SK-N-SH (cell line): ENCODE results near the gene FAM114A1. TPM values are rescaled to one million over a fixed set of nuclear protein-coding genes. Genes with fewer than 3 reads are reported as not detected.

ENCODE experiments used
- CTCF ChIA-PET: fragments of 300-600, 350-600 bp; formaldehyde crosslinking; extraction: SDS; loops from one replicate; lab custom pipeline; 2021; lab: Yijun Ruan, JAX
- POLR2A ChIA-PET: fragments of 350-600 bp; sonication (Branson Sonifier 250); formaldehyde crosslinking; extraction: SDS; loops from one replicate; lab custom pipeline; 2020; ENCODE audit warnings: antibody characterized with exemption, inconsistent platforms; lab: Yijun Ruan, JAX
- DNase-seq: peaks from one replicate; pipeline ENCODE4 v3.0.0; 2012
- H2AFZ ChIP-seq: fragments of 200-600 bp; sonication (generic); 2 replicates; pipeline ENCODE4 v1.8.1; 2016; ENCODE audit warnings: antibody characterized with exemption, mild to moderate bottlenecking, low read depth
- H3F3A ChIP-seq: fragments of 200-600 bp; sonication (generic); replicated peaks from 2 replicates; pipeline ENCODE3; 2016; ENCODE audit warnings: antibody characterized with exemption, mild to moderate bottlenecking; ENCODE audit not compliant: insufficient read depth
- H3K27ac ChIP-seq, 2 experiments: fragments of 200-500 bp in 1 of 2; fragments of 200-600 bp in 1 of 2; sonication (Bioruptor generic) in 1 of 2; sonication (generic), shearing (Covaris generic) in 1 of 2; 2 replicates each; pipeline versions ENCODE4 v1.5.1 to v1.6.1; 2014 to 2016; ENCODE audit warnings: low read depth in 2 of 2, inconsistent platforms in 1 of 2, low read length in 1 of 2, mild to moderate bottlenecking in 1 of 2, mixed read lengths in 1 of 2
- H3K27me3 ChIP-seq: fragments of 200-600 bp; sonication (generic), shearing (Covaris generic); 2 replicates; pipeline ENCODE4 v1.6.1; 2016; ENCODE audit warnings: mixed run types; ENCODE audit not compliant: insufficient read depth
- H3K36me3 ChIP-seq, 2 experiments: fragments of 200-500 bp in 1 of 2; fragments of 200-600 bp in 1 of 2; sonication (Bioruptor generic) in 1 of 2; sonication (generic) in 1 of 2; replicated peaks in 1 of 2; 2 replicates each; pipeline versions ENCODE3 to v1.5.1; 2014 to 2016; ENCODE audit warnings: low read length in 1 of 2, mild to moderate bottlenecking in 1 of 2; ENCODE audit not compliant: insufficient read depth in 2 of 2, control insufficient read depth in 1 of 2
- H3K4me1 ChIP-seq, 2 experiments: fragments of 200-500 bp in 1 of 2; fragments of 200-600 bp in 1 of 2; sonication (Bioruptor generic) in 1 of 2; sonication (generic), shearing (Covaris generic) in 1 of 2; 2 replicates each; pipeline versions ENCODE4 v1.5.1 to v1.6.1; 2014 to 2016; ENCODE audit warnings: low read depth in 1 of 2, low read length in 1 of 2, mixed run types in 1 of 2; ENCODE audit not compliant: insufficient read depth in 2 of 2, control insufficient read depth in 1 of 2
- H3K4me2 ChIP-seq: fragments of 200-600 bp; sonication (generic), shearing (Covaris generic); 2 replicates; pipeline ENCODE4 v1.6.1; 2017; ENCODE audit warnings: mixed run types
- H3K4me3 ChIP-seq, 2 experiments: fragments of 200-500 bp in 1 of 2; fragments of 200-600 bp in 1 of 2; sonication (Bioruptor generic) in 1 of 2; sonication (generic), shearing (Covaris generic) in 1 of 2; 2 replicates each; pipeline versions ENCODE4 v1.5.1 to v1.8.1; 2014 to 2016; ENCODE audit warnings: low read depth in 2 of 2, inconsistent platforms in 1 of 2, low read length in 1 of 2, mild to moderate bottlenecking in 1 of 2, mixed read lengths in 1 of 2, moderate library complexity in 1 of 2
- H3K79me2 ChIP-seq: fragments of 200-600 bp; sonication (generic); 2 replicates; pipeline ENCODE4 v1.8.1; 2017; ENCODE audit warnings: mild to moderate bottlenecking; ENCODE audit not compliant: insufficient read depth
- H3K9ac ChIP-seq: fragments of 200-600 bp; sonication (generic); 2 replicates; pipeline ENCODE4 v1.6.1; 2017; ENCODE audit warnings: mixed run types
- H3K9me2 ChIP-seq: fragments of 200-600 bp; sonication (generic); 2 replicates; pipeline ENCODE4 v1.6.1; 2017; ENCODE audit warnings: mixed run types
- H3K9me3 ChIP-seq: fragments of 200-600 bp; sonication (generic); 2 replicates; pipeline ENCODE4 v1.6.1; 2017; ENCODE audit warnings: mixed run types, mild to moderate bottlenecking, moderate library complexity
- H4K20me1 ChIP-seq: fragments of 200-600 bp; sonication (generic); 2 replicates; pipeline ENCODE4 v1.6.1; 2017; ENCODE audit warnings: mild to moderate bottlenecking, mixed run types; ENCODE audit not compliant: insufficient read depth
- CHD2 ChIP-seq: fragments of 150-350 bp; IDR thresholded peaks from 2 replicates; pipeline ENCODE4 v1.6.1; 2018; ENCODE audit warnings: low read length; ENCODE audit not compliant: partially characterized antibody
- ELF1 ChIP-seq: IDR thresholded peaks from 2 replicates; pipeline ENCODE4 v1.4.0; 2012
- EZH2phosphoT487 ChIP-seq: fragments of 200-600 bp; sonication (generic); IDR thresholded peaks from 2 replicates; pipeline ENCODE4 v1.6.1; 2017; ENCODE audit warnings: low read depth, mixed run types, mild to moderate bottlenecking, antibody characterized with exemption, moderate library complexity, borderline replicate concordance
- FOSL2 ChIP-seq: IDR thresholded peaks from 2 replicates; pipeline ENCODE4 v1.4.0; 2012; ENCODE audit warnings: low read depth, mild to moderate bottlenecking, moderate library complexity, borderline replicate concordance
- FOXJ3 ChIP-seq: sonication (generic); formaldehyde crosslinking; IDR thresholded peaks from 2 replicates; pipeline ENCODE4 v1.5.1; 2020; ENCODE audit warnings: mild to moderate bottlenecking, missing genetic modification reagents
- FOXM1 ChIP-seq: IDR thresholded peaks from 2 replicates; pipeline ENCODE4 v1.4.0; 2012; ENCODE audit warnings: low read depth, mild to moderate bottlenecking
- GABPA ChIP-seq: IDR thresholded peaks from 2 replicates; pipeline ENCODE4 v1.4.0; 2012; ENCODE audit warnings: low read depth, mild to moderate bottlenecking
- NFIC ChIP-seq: IDR thresholded peaks from 2 replicates; pipeline ENCODE4 v1.4.0; 2012; ENCODE audit warnings: borderline replicate concordance
- NRF1 ChIP-seq: IDR thresholded peaks from 2 replicates; pipeline ENCODE4 v1.6.1; 2012; ENCODE audit warnings: low read depth, mild to moderate bottlenecking, low read length
- POLR2AphosphoS5 ChIP-seq: IDR thresholded peaks from 2 replicates; pipeline ENCODE4 v1.6.1; 2012; ENCODE audit warnings: low read depth, low read length
- RAD21 ChIP-seq: IDR thresholded peaks from 2 replicates; pipeline ENCODE4 v1.6.1; 2012; ENCODE audit warnings: mild to moderate bottlenecking, low read length
- RCOR1 ChIP-seq: fragments of 150-350 bp; IDR thresholded peaks from 2 replicates; pipeline ENCODE4 v1.6.1; 2017; ENCODE audit warnings: antibody characterized with exemption, low read length
- RXRA ChIP-seq: IDR thresholded peaks from 2 replicates; pipeline ENCODE4 v1.4.0; 2012; ENCODE audit warnings: low read depth, mild to moderate bottlenecking, borderline replicate concordance
- TAF1 ChIP-seq: IDR thresholded peaks from 2 replicates; pipeline ENCODE4 v1.6.1; 2012; ENCODE audit warnings: low read depth, mild to moderate bottlenecking, low read length, moderate library complexity, borderline replicate concordance
- YY1 ChIP-seq: IDR thresholded peaks from 2 replicates; pipeline ENCODE4 v1.4.0; 2012; ENCODE audit warnings: low read depth, mild to moderate bottlenecking
- WGBS: methylation state at CpG from one replicate; pipeline ENCODE4 v1.1.6; 2017; ENCODE audit warnings: low lambda C conversion rate; 5-methylcytosine and 5-hydroxymethylcytosine counted together
- polyA plus RNA-seq, 3 experiments: library from polyadenylated mRNA; depleted of rRNA; stranded (reverse); fragments of >200 nt; gene quantifications; 2 replicates each; pipeline ENCODE4 v1.2.3, GENCODE V29; 2012
- TF ChIP-seq, protein P1 (sequence below): fragments of 150-350 bp; IDR thresholded peaks from 2 replicates; pipeline ENCODE4 v1.6.1; 2016; ENCODE audit warnings: mild to moderate bottlenecking, low read depth, low read length
- TF ChIP-seq, protein P2 (sequence below): IDR thresholded peaks from 2 replicates; pipeline ENCODE4 v1.6.1; 2012; ENCODE audit warnings: mild to moderate bottlenecking, low read depth, low read length, moderate library complexity
- TF ChIP-seq, protein P3 (sequence below): IDR thresholded peaks from 2 replicates; pipeline ENCODE4 v1.4.0; 2012; ENCODE audit warnings: low read depth, borderline replicate concordance

Gene FAM114A1
- polyA plus RNA-seq, 1 of the 3 experiments (the other 2 are of a cell fraction): 54.2 TPM

DNA sequence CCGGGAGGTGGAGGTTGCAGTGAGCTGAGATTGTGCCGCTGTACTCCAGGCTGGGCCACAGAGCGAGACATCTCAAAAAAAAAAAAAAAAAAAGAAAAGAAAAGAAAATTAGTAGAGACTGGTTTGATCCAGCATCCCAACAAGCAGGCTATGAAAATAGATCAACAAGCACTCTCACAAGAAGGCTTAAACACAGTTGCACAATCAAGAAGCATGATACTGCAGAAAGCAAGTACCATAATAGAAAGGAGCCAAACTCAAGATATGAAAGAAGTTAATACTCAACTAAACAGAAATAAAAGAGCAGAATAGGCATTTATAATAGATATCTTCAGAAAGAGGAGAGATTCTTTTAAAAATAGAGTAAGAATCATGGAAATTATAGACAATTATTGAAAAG lies 21.6 kb upstream of the FAM114A1 start:
- no peak overlapping the region for H3K4me3 ChIP-seq
- no peak for TF ChIP-seq RCOR1
- TF ChIP-seq RXRA: no peak
- no peak for TF ChIP-seq YY1
- no peak for TF ChIP-seq TAF1
- TF ChIP-seq, protein P1, sequence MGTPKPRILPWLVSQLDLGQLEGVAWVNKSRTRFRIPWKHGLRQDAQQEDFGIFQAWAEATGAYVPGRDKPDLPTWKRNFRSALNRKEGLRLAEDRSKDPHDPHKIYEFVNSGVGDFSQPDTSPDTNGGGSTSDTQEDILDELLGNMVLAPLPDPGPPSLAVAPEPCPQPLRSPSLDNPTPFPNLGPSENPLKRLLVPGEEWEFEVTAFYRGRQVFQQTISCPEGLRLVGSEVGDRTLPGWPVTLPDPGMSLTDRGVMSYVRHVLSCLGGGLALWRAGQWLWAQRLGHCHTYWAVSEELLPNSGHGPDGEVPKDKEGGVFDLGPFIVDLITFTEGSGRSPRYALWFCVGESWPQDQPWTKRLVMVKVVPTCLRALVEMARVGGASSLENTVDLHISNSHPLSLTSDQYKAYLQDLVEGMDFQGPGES: no peak
- TF ChIP-seq GABPA: no peak
- ChIA-PET POLR2A (no interaction called here), CTCF (interaction anchor here (1.3 kb wide), 1 partner anchor 15 kb away, joined by 3 read pairs; no protein-coding TSS in a partner anchor)
- no peaks in the 10 kb centered on the region for H3K9me2 ChIP-seq
- no peaks in the 10 kb centered on the region for H3K9me3 ChIP-seq
- H3K4me2 ChIP-seq: no peak overlapping the region
- H3K27ac ChIP-seq: no peak overlapping the region
- H3K9ac ChIP-seq: no peak overlapping the region
- no peaks in the 10 kb centered on the region for H3K36me3 ChIP-seq
- H3K79me2 ChIP-seq: no peaks in the 10 kb centered on the region
- WGBS: 85% methylated on average over 3 of the region's 3 CpGs
- no peaks in the 10 kb centered on the region for H4K20me1 ChIP-seq
- H3F3A ChIP-seq: no peaks in the 10 kb centered on the region
- H2AFZ ChIP-seq: no peak overlapping the region
- no peaks in the 10 kb centered on the region for H3K4me1 ChIP-seq
- DNase-seq: no peak
- no peaks in the 10 kb centered on the region; the same call in 1 of the 2 replicates for H3K27me3 ChIP-seq

DNA sequence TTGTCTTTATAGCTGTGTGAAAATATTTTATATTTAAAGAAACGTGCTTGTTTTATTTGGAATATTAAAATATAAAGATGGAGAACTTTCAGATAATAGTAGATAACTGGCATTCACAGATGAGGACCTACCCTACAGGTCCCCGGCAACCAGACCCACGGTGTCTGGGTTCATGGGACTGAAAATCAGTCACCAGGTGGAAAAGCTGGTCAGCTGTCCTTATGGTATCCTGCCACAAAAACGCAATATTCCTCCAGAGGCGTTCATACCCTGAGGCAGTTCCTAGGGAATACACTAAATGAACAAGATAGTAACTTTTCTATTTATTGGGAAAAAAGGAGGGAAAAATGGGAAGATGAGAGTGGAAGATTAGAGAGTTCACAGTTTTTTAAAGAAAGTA lies 12.1 kb upstream of the FAM114A1 start:
- H3K9me2 ChIP-seq: no peaks in the 10 kb centered on the region
- no peak overlapping the region for H2AFZ ChIP-seq
- peaks cover 19% of the 10 kb centered on the region for H3F3A ChIP-seq
- 81% methylated on average over 5 of the region's 5 CpGs for WGBS
- CTCF ChIA-PET: interaction anchor here (0.7 to 1.6 kb wide), 10 partner anchors 12 to 787 kb away, joined by 3 to 15 read pairs (median 4); partner anchors contain the start of genes FAM114A1 and TLR1
- H3K4me1 ChIP-seq: peaks cover 0 to 14% of the 10 kb centered on the region in 2 experiments
- H3K4me2 ChIP-seq: no peak overlapping the region
- no peaks in the 10 kb centered on the region for H3K79me2 ChIP-seq
- no peaks in the 10 kb centered on the region for H3K27me3 ChIP-seq
- no peak overlapping the region for H3K9ac ChIP-seq
- POLR2A ChIA-PET: no interaction called here
- no peaks in the 10 kb centered on the region for H4K20me1 ChIP-seq
- no peak for DNase-seq
- peaks cover 0 to 7% of the 10 kb centered on the region in 2 experiments for H3K36me3 ChIP-seq
- no peak for TF ChIP-seq POLR2AphosphoS5
- TF ChIP-seq, protein P1: no peak
- no peak for TF ChIP-seq RXRA
- TF ChIP-seq ELF1: no peak
- no peak for TF ChIP-seq FOXM1
- TF ChIP-seq, protein P2, sequence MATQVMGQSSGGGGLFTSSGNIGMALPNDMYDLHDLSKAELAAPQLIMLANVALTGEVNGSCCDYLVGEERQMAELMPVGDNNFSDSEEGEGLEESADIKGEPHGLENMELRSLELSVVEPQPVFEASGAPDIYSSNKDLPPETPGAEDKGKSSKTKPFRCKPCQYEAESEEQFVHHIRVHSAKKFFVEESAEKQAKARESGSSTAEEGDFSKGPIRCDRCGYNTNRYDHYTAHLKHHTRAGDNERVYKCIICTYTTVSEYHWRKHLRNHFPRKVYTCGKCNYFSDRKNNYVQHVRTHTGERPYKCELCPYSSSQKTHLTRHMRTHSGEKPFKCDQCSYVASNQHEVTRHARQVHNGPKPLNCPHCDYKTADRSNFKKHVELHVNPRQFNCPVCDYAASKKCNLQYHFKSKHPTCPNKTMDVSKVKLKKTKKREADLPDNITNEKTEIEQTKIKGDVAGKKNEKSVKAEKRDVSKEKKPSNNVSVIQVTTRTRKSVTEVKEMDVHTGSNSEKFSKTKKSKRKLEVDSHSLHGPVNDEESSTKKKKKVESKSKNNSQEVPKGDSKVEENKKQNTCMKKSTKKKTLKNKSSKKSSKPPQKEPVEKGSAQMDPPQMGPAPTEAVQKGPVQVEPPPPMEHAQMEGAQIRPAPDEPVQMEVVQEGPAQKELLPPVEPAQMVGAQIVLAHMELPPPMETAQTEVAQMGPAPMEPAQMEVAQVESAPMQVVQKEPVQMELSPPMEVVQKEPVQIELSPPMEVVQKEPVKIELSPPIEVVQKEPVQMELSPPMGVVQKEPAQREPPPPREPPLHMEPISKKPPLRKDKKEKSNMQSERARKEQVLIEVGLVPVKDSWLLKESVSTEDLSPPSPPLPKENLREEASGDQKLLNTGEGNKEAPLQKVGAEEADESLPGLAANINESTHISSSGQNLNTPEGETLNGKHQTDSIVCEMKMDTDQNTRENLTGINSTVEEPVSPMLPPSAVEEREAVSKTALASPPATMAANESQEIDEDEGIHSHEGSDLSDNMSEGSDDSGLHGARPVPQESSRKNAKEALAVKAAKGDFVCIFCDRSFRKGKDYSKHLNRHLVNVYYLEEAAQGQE: no peak
- TF ChIP-seq, protein P3, sequence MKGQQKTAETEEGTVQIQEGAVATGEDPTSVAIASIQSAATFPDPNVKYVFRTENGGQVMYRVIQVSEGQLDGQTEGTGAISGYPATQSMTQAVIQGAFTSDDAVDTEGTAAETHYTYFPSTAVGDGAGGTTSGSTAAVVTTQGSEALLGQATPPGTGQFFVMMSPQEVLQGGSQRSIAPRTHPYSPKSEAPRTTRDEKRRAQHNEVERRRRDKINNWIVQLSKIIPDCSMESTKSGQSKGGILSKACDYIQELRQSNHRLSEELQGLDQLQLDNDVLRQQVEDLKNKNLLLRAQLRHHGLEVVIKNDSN: no peak
- TF ChIP-seq EZH2phosphoT487: no peak
- no peak for TF ChIP-seq NFIC
- TF ChIP-seq RAD21: no peak
- no peak for TF ChIP-seq FOXJ3
- no peak for TF ChIP-seq FOSL2
- TF ChIP-seq CHD2: no peak
- no peak for TF ChIP-seq NRF1
- no peak for TF ChIP-seq YY1
- no peak overlapping the region for H3K4me3 ChIP-seq
- H3K9me3 ChIP-seq: peaks cover 11% of the 10 kb centered on the region
- no peak overlapping the region for H3K27ac ChIP-seq
